Measurements from ENCODE around the gene FAM149A.

Gene FAM149A

GRCh38 chr4:186158966-186159365 is 54.5 kb downstream of the FAM149A start:
- no peak for DNase-seq (ENCODE audit: low read depth in 2 of 2)

DNA sequence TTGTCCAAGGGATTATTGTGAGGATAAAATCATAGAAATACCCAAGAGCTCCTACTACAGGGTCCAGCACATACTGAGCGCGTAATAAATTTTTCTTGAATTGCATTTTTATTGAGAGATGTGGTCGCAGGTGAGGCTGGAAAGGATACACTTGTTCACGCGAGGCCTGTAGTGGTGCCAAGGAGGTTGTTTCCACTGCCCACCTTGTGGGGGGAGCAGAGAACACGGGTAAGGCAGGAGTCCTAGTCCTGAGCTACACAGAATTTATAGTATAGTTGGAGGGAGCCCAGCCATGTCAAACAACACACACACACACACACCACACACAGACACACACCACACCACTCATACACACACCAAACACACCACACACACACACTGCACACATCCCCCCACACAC is 55.1 kb downstream of the FAM149A start:
- no peak for DNase-seq (ENCODE audit: low read depth in 2 of 2)

DNA sequence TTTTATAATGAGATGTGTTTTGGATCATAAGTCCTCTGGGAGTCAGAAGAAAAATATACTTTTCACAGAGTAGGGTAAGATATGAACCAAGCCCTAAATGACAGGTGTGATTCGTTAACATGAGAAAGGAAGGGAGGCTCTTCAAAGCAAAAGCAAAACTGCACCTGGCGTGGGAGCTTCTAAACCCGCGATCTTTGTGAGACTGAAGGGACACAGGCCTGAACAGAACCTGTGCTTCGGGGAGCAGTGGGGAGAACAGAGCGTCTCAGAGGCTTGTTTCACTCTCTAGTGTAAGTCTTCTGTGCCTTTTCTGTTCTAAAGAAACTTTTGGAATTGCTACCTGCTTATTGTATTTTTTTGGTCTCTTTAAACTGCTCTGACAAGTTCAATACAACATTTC is 56.6 kb downstream of the FAM149A start:
- no peak for DNase-seq (ENCODE audit: low read depth in 2 of 2)

- DNase-seq (ENCODE audit: low read depth in 2 of 2): no peak
Measured at GRCh38 chr4:186166852-186167512, 62.5 kb downstream of the FAM149A start.

GRCh38 chr4:186167605-186168004 is 63.1 kb downstream of the FAM149A start:
- DNase-seq (ENCODE audit: low read depth in 2 of 2): no peak

- DNase-seq (ENCODE audit: low read depth in 2 of 2): no peak
Measured at GRCh38 chr4:186168750-186169149, 64.2 kb downstream of the FAM149A start.

GRCh38 chr4:186169333-186169944 is 64.9 kb downstream of the FAM149A start:
- DNase-seq (ENCODE audit: low read depth in 2 of 2): no peak

DNA sequence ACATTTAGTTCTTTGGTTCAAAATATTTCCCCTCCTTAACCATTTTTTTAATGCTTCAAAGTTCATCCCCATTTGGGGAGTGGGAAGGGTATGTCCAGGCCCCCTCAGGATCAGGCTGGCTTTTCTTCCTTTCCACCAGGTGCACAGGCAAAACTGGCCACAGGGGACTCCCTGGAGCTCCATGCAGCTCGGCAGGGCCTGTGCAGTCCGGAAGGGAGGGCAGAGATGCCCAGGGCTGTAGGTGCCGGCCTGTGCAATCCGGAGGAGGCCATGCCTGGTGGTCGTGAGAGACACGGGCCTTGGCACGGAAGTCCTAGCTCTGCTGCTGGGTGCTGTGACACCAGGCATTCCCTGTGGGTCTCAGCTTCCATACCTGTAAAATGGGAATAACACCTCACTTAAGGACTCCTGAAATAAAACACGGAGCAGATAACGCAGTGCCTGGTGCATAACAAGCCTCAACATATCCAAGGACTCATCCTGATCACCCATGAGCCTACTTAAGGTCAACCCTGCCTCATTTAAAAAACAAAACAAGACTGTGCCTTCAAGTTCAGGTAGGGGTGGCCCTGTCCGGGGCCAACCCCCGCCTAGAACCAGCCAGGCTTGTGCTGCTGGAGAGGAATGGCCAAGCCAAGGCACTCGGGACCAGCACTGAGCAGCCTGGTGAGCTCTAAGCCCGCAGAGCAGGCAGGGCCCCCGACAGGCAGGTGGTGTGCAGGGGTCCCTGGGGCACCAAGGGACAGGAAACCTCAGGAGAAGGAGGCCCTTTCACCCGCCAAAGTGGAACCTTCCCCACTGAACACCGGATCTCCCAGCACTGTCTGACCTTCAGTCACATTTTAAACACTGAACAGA is 65.7 kb downstream of the FAM149A start:
- DNase-seq (ENCODE audit: low read depth in 2 of 2): no peak

- no peak for DNase-seq (ENCODE audit: low read depth in 2 of 2)
Measured at GRCh38 chr4:186170966-186171365, 66.5 kb downstream of the FAM149A start.

- DNase-seq (ENCODE audit: low read depth in 2 of 2): no peak
Measured at GRCh38 chr4:186172546-186172945, 68.0 kb downstream of the FAM149A start.

DNA sequence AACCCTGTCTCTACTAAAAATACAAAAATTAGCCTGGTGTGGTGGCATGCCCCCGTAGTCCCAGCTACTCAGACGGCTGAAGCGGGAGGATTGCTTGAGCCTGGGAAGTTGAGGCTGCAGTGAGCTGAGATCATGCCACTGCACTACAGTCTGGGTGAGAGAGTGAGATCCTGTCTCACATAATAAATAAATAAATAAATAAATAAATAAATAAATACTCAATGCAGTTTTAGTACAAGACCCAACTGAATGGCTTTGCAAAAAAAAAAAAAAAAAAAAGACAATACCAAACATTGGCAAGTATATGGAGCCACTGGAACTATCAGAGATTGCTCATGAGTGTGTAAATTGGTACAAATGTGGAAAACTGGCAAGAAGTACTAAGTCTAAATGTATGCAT is 83.6 kb downstream of the FAM149A start:
- DNase-seq (ENCODE audit: low read depth in 2 of 2): no peak

DNA sequence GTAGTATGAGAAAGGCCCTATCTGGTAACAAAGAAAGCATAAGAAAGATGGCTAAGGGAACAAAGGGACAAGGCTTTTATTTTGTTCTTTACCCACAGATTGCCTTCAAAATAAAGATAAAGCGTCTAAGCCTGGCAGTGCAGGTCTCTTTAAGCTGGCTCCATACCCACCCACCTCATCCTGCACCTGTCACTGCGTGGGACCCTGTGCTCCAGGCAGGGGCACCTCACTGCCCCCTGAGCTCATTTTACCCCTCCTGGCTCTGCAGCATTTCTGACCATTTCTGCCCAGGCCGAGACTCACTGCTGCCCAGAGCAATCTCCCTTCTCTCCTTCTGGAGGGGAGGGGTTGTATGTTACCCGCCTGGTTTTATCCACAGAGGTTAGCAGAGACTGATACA is 85.2 kb downstream of the FAM149A start:
- DNase-seq (ENCODE audit: low read depth in 2 of 2): no peak

- DNase-seq (ENCODE audit: low read depth in 2 of 2): no peak
Measured at GRCh38 chr4:186190581-186191199, 86.2 kb downstream of the FAM149A start.

DNA sequence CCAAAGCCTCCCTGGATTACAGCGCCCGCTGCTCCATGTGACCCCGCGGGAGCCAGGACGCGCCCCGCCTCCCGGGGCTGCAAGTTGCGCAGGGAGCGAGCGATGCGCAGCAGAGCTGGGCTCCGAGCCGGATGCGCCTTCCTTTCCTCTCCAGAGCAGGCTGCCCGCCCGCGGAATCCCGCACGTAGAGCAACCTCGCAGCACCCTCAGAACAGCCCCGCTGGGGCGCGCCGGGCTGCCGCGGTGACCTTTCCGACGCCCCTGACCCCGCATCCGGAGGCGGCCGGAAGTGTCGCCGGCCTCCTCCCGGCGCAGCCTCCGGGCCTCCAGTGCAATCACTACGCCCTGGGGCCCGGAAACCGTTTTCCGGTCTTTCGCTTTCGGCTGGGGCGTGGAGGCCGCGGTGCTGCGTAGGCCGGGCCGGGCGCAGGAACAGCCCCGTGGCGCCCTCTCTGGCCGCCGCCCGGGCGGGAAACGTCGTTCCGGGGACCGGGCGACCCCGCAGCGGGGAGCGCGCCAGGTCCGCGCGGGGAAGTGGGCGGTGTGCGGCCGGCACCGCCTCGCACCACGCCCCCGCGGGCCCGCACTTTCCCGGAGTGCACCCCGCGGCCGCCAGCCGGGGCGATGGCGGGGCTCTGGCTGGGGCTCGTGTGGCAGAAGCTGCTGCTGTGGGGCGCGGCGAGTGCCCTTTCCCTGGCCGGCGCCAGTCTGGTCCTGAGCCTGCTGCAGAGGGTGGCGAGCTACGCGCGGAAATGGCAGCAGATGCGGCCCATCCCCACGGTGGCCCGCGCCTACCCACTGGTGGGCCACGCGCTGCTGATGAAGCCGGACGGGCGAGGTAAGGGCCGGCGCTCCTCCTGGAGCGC is 86.9 kb downstream of the FAM149A start, which contains the start of gene CYP4V2:
Gene CYP4V2, plus strand, starts transcription at position 368 of the 866 bp plus-strand sequence. Its CDS starts 257 bp downstream, at position 625.
- DNase-seq (ENCODE audit: low read depth in 2 of 2): peak; percentile 63 to 64

GRCh38 chr4:186192066-186192612 is 87.6 kb downstream of the FAM149A start:
- no peak for DNase-seq (ENCODE audit: low read depth in 2 of 2)

DNA sequence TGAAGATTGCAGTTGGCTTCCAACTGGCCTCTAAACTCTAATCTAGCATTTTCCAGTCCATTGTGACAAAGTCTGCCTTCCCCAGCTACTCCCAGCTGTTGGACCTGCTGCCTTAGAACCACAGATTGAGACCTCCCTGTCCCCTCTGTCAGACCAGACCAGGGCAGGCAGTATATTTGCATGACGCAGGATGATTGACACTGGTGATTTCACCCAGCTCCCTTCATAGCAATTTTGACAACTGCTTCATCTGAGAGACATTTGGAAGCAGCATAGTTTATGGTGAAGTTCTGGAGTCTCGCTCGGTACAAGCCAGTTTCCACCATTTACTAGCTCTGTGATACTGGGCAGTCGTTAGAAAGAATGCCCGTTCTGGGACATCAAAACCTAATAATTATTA is 89.3 kb downstream of the FAM149A start:
- DNase-seq (ENCODE audit: low read depth in 2 of 2): no peak

DNA sequence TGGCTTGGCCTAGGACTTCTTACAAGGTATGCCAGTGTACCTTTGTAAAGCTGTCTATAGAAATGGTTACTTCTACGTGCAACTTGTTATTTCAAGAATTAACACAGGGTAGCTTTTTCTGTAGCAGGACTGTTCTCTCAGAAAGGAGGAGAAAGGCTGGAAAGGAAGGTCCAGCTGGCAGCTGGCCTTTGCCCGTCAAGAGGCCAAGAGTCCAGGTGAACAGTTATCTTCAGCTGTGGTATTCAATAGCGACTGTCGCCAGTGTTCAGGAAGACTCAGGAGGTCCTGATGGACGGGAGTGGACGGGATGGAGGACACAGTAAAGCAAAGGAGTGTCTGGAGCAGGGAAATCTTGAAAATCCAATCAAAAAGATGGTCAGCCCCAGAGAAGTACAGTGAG is 91.6 kb downstream of the FAM149A start:
- no peak for DNase-seq (ENCODE audit: low read depth in 2 of 2)

GRCh38 chr4:186200516-186200915 is 96.0 kb downstream of the FAM149A start:
- no peak for DNase-seq (ENCODE audit: low read depth in 2 of 2)

DNA sequence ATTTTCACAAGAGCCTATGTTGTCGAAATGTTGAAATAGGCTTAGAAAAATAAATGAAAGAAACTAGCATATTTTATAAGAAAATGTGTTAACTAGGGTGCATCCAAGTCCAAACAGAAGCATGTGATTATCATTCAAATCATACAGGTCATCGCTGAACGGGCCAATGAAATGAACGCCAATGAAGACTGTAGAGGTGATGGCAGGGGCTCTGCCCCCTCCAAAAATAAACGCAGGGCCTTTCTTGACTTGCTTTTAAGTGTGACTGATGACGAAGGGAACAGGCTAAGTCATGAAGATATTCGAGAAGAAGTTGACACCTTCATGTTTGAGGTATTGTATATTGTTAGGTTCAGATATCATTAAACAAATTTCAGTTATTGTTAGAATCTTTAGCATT is 96.5 kb downstream of the FAM149A start:
- DNase-seq (ENCODE audit: low read depth in 2 of 2): no peak

- DNase-seq (ENCODE audit: low read depth in 2 of 2): no peak
Measured at GRCh38 chr4:186201535-186202230, 97.2 kb downstream of the FAM149A start.
